H1 (cell line): Measurements from ENCODE around the gene KSR2. TPM values are rescaled to one million over a fixed set of nuclear protein-coding genes. Genes with fewer than 3 reads are reported as not detected.

Experiments used
- CTCF ChIA-PET: fragments of 300-600 bp; sonication (Branson Sonifier 250); formaldehyde crosslinking; loops from one replicate; lab custom pipeline; 2021; ENCODE audit not compliant: partially characterized antibody; lab: Charles Lee
- POLR2A ChIA-PET: fragments of 300-600 bp; sonication (Branson Sonifier 250); formaldehyde crosslinking; loops from one replicate; lab custom pipeline; 2021; ENCODE audit warnings: inconsistent platforms; ENCODE audit not compliant: partially characterized antibody; lab: Charles Lee
- DNase-seq, 2 experiments: peaks; one replicate each; pipeline versions ENCODE4 v3.0.0 to v3.0.0-alpha.2; 2010 to 2022; ENCODE audit warnings: low spot score in 2 of 2, low read depth in 1 of 2, mixed read lengths in 1 of 2
- FAIRE-seq: peaks from 2 replicates; lab custom pipeline; 2011; peaks lifted over from hg19 to GRCh38; lab: Jason Lieb, UNC
- H2AFZ ChIP-seq: 2 replicates; pipeline ENCODE4 v1.8.1; 2012; ENCODE audit warnings: low read length, inconsistent platforms
- H2AK5ac ChIP-seq: 2 replicates; pipeline ENCODE4 v1.6.1; 2013; ENCODE audit warnings: low read depth, low read length
- H2BK120ac ChIP-seq: replicated peaks from 2 replicates; pipeline ENCODE3; 2013; ENCODE audit warnings: low read depth, low read length, inconsistent platforms
- H2BK12ac ChIP-seq: 2 replicates; pipeline ENCODE4 v1.6.1; 2013; ENCODE audit warnings: low read depth, low read length
- H2BK15ac ChIP-seq: 2 replicates; pipeline ENCODE4 v1.6.1; 2013; ENCODE audit warnings: low read length
- H2BK20ac ChIP-seq: 2 replicates; pipeline ENCODE4 v1.6.1; 2013; ENCODE audit warnings: low read length
- H2BK5ac ChIP-seq: 2 replicates; pipeline ENCODE4 v1.6.1; 2013; ENCODE audit warnings: low read depth, low read length
- H3K14ac ChIP-seq: 2 replicates; pipeline ENCODE4 v1.6.1; 2013; ENCODE audit warnings: inconsistent platforms; ENCODE audit not compliant: insufficient read length
- H3K18ac ChIP-seq: 2 replicates; pipeline ENCODE4 v1.6.1; 2013; ENCODE audit warnings: low read length; ENCODE audit errors: extremely low read depth
- H3K23ac ChIP-seq: 2 replicates; pipeline ENCODE4 v1.6.1; 2013; ENCODE audit warnings: inconsistent platforms; ENCODE audit not compliant: insufficient read length
- H3K23me2 ChIP-seq: 2 replicates; pipeline ENCODE4 v1.6.1; 2013; ENCODE audit warnings: low read depth, low read length
- H3K27ac ChIP-seq: 2 replicates; pipeline ENCODE4 v1.6.1; 2011; ENCODE audit warnings: low read depth, low read length, inconsistent platforms
- H3K27me3 ChIP-seq, 4 experiments: replicated peaks in 1 of 4; 1 replicate in 1 of 4; 2 replicates in 3 of 4; pipeline versions ENCODE4 v1.6.1 to v1.8.1; 2011 to 2013; ENCODE audit warnings: low read length in 3 of 4, mild to moderate bottlenecking in 3 of 4, inconsistent platforms in 2 of 4, mixed read lengths in 2 of 4, moderate library complexity in 1 of 4; ENCODE audit not compliant: control insufficient read depth in 3 of 4, insufficient read depth in 3 of 4; ENCODE audit errors: extremely low read depth in 1 of 4
- H3K36me3 ChIP-seq, 4 experiments: 2 replicates each; pipeline versions ENCODE4 v1.6.1 to v1.8.1; 2011 to 2013; ENCODE audit warnings: mild to moderate bottlenecking in 4 of 4, low read length in 3 of 4, moderate library complexity in 2 of 4, control low read depth in 1 of 4, inconsistent platforms in 1 of 4; ENCODE audit not compliant: insufficient read depth in 4 of 4, control insufficient read depth in 2 of 4
- H3K4ac ChIP-seq: replicated peaks from 2 replicates; pipeline ENCODE3; 2013; ENCODE audit warnings: low read length, low read depth, mixed read lengths, inconsistent platforms; ENCODE audit not compliant: insufficient read length
- H3K4me1 ChIP-seq, 4 experiments: replicated peaks in 1 of 4; 1 replicate in 1 of 4; 2 replicates in 3 of 4; pipeline versions ENCODE4 v1.6.1 to v1.8.1; 2011 to 2013; ENCODE audit warnings: low read length in 3 of 4, inconsistent platforms in 2 of 4, mixed read lengths in 1 of 4; ENCODE audit not compliant: insufficient read depth in 4 of 4, control insufficient read depth in 3 of 4
- H3K4me2 ChIP-seq, 2 experiments: 2 replicates each; pipeline versions ENCODE4 v1.6.1 to v1.8.1; 2011 to 2013; ENCODE audit warnings: low read depth in 2 of 2, low read length in 2 of 2, control low read depth in 1 of 2, inconsistent platforms in 1 of 2, mild to moderate bottlenecking in 1 of 2; ENCODE audit not compliant: insufficient read depth in 1 of 2
- H3K4me3 ChIP-seq, 4 experiments: fragments of 200-600, 300-600 bp in 1 of 4; sonication (generic), shearing (Covaris generic), sonication (Bioruptor Twin) in 1 of 4; 2 replicates each; pipeline versions ENCODE4 v1.5.1 to v1.8.1; 2011 to 2016; ENCODE audit warnings: low read length in 4 of 4, low read depth in 3 of 4, control low read depth in 2 of 4, inconsistent platforms in 2 of 4, mild to moderate bottlenecking in 2 of 4, mixed read lengths in 1 of 4, moderate library complexity in 1 of 4; ENCODE audit not compliant: insufficient read depth in 2 of 4; ENCODE audit errors: extremely low read depth in 1 of 4
- H3K56ac ChIP-seq: replicated peaks from 2 replicates; pipeline ENCODE3; 2013; ENCODE audit warnings: low read depth, mild to moderate bottlenecking, mixed read lengths, low read length, inconsistent platforms; ENCODE audit not compliant: insufficient read length
- H3K79me1 ChIP-seq: 2 replicates; pipeline ENCODE4 v1.6.1; 2013; ENCODE audit warnings: low read depth, low read length, control low read depth
- H3K79me2 ChIP-seq, 2 experiments: 2 replicates each; pipeline versions ENCODE4 v1.6.1 to v1.8.1; 2012 to 2013; ENCODE audit warnings: low read length in 2 of 2, mild to moderate bottlenecking in 2 of 2, inconsistent platforms in 1 of 2; ENCODE audit not compliant: insufficient read depth in 2 of 2, control insufficient read depth in 1 of 2
- H3K9ac ChIP-seq, 4 experiments: replicated peaks in 1 of 4; 1 replicate in 1 of 4; 2 replicates in 3 of 4; pipeline versions ENCODE4 v1.6.1 to v1.8.1; 2011 to 2013; ENCODE audit warnings: low read depth in 3 of 4, low read length in 3 of 4, control low read depth in 2 of 4, mild to moderate bottlenecking in 2 of 4, moderate library complexity in 2 of 4, inconsistent platforms in 1 of 4; ENCODE audit errors: extremely low read depth in 1 of 4
- H3K9me3 ChIP-seq, 2 experiments: 2 replicates each; pipeline versions ENCODE4 v1.6.1 to v1.8.1; 2012 to 2013; ENCODE audit warnings: mild to moderate bottlenecking in 2 of 2, moderate library complexity in 2 of 2, control low read depth in 1 of 2, inconsistent platforms in 1 of 2, low read depth in 1 of 2, low read length in 1 of 2, mixed read lengths in 1 of 2; ENCODE audit not compliant: insufficient read depth in 2 of 2
- H4K20me1 ChIP-seq, 2 experiments: replicated peaks in 1 of 2; 2 replicates each; pipeline versions ENCODE3 to v1.8.1; 2011 to 2013; ENCODE audit warnings: inconsistent platforms in 2 of 2, low read length in 2 of 2, mild to moderate bottlenecking in 1 of 2; ENCODE audit not compliant: insufficient read depth in 2 of 2, control insufficient read depth in 1 of 2
- H4K5ac ChIP-seq: 2 replicates; pipeline ENCODE4 v1.6.1; 2013; ENCODE audit warnings: low read length, low read depth, mixed read lengths, inconsistent platforms; ENCODE audit not compliant: insufficient read length
- H4K8ac ChIP-seq: 2 replicates; pipeline ENCODE4 v1.8.0; 2013; ENCODE audit warnings: mild to moderate bottlenecking, moderate library complexity, low read length, inconsistent platforms; ENCODE audit not compliant: insufficient read depth; ENCODE audit errors: extremely low read depth
- H4K91ac ChIP-seq: replicated peaks from 2 replicates; pipeline ENCODE3; 2013; ENCODE audit warnings: low read length, mixed read lengths, inconsistent platforms; ENCODE audit not compliant: insufficient read length
- BCL11A ChIP-seq, 2 experiments: IDR thresholded peaks; one replicate each; pipeline ENCODE4 v1.6.1; 2011; ENCODE audit warnings: low read depth in 2 of 2, low read length in 2 of 2, mild to moderate bottlenecking in 2 of 2
- EZH2 ChIP-seq: fragments of 200-600 bp; sonication (generic); IDR thresholded peaks from 2 replicates; pipeline ENCODE4 v1.7.1; 2012; ENCODE audit warnings: low read depth, mild to moderate bottlenecking, moderate library complexity, low read length, inconsistent platforms; ENCODE audit not compliant: severe bottlenecking
- HDAC6 ChIP-seq: IDR thresholded peaks from one replicate; pipeline ENCODE4 v1.7.1; 2012; ENCODE audit warnings: low read depth, mild to moderate bottlenecking, inconsistent platforms, low read length, moderate library complexity
- POU5F1 ChIP-seq: IDR thresholded peaks from 2 replicates; pipeline ENCODE4 v1.6.1; 2011; ENCODE audit warnings: low read depth, mild to moderate bottlenecking, low read length, moderate library complexity
- TEAD4 ChIP-seq: IDR thresholded peaks from 2 replicates; pipeline ENCODE4 v1.6.1; 2012; ENCODE audit warnings: low read depth, low read length, inconsistent platforms, mixed read lengths
- WGBS, 2 experiments: shearing (Covaris generic) in 1 of 2; methylation state at CpG; one replicate each; pipeline versions ENCODE4 v1.1.6 to v1.1.7; 2013 to 2015; ENCODE audit warnings: low lambda C conversion rate in 2 of 2, mixed read lengths in 2 of 2, inconsistent platforms in 1 of 2, low coverage in 1 of 2, missing lambda C conversion rate in 1 of 2; ENCODE audit not compliant: insufficient replicate concordance in 2 of 2, insufficient coverage in 1 of 2, insufficient read length in 1 of 2; ENCODE audit errors: extremely low coverage in 1 of 2, missing lambda C conversion rate in 1 of 2; 5-methylcytosine and 5-hydroxymethylcytosine counted together
- polyA plus RNA-seq, 7 experiments: library from polyadenylated mRNA; depleted of rRNA in 3 of 7; stranded (reverse) in 5 of 7; unstranded in 2 of 7; fragments of >200 nt in 5 of 7; fragments of 200-250 nt in 2 of 7; gene quantifications; 1 replicate in 5 of 7; 2 replicates in 1 of 7; 4 replicates in 1 of 7; pipeline versions ENCODE4 v1.2.1 to v1.2.3, GENCODE V29; 2011 to 2013; ENCODE audit warnings: missing spikeins in 2 of 7, mixed read lengths in 2 of 7
- total RNA-seq: library from RNA; stranded (reverse); fragmentation: NEBNext Ultra II Directional; extraction: Animal tissue kit (Norgen Biotek cat#: 25700); gene quantifications from 2 replicates; pipeline ENCODE4 v1.2.1, GENCODE V29; 2021
- TF ChIP-seq, protein P1 (sequence below): IDR thresholded peaks from 2 replicates; pipeline ENCODE4 v1.6.1; 2012; ENCODE audit warnings: inconsistent platforms
- TF ChIP-seq, protein P2 (sequence below), 3 experiments: IDR thresholded peaks; 1 replicate in 2 of 3; 2 replicates in 1 of 3; pipeline versions ENCODE4 v1.5.1 to v1.6.1; 2011; ENCODE audit warnings: low read length in 3 of 3, mild to moderate bottlenecking in 3 of 3, inconsistent platforms in 2 of 3, low read depth in 1 of 3, moderate library complexity in 1 of 3; ENCODE audit not compliant: insufficient read depth in 1 of 3; ENCODE audit errors: control extremely low read depth in 1 of 3

The KSR2 gene
- total and polyA plus RNA-seq, 2 of the 8 experiments (the other 6 are each of a cell fraction or from before 2014, with no cell fraction given): 0.74 to 2.2 TPM

GRCh38 chr12:117837737-117838050 is 131.1 kb downstream of the KSR2 start:
- WGBS, 2 experiments: 75% methylated on average over 3 of the region's 3 CpGs; no CpG with 5 or more reads in 1 of the 2 experiments
- H4K8ac ChIP-seq: no peak overlapping the region
- no peak overlapping the region for H3K23ac ChIP-seq
- H4K5ac ChIP-seq: no peak overlapping the region
- H2BK12ac ChIP-seq: no peak overlapping the region
- no peak overlapping the region for H3K14ac ChIP-seq
- H2AK5ac ChIP-seq: no peak overlapping the region
- peak; percentile 24 for FAIRE-seq
- no peaks in the 10 kb centered on the region for H3K9me3 ChIP-seq
- H2AFZ ChIP-seq: peak overlapping the region; percentile 79
- CTCF ChIA-PET: interaction anchor here (0.6 to 6.3 kb wide), 81 partner anchors 8 to 982 kb away, joined by 3 to 67 read pairs (median 5); no protein-coding TSS in a partner anchor
- TF ChIP-seq POU5F1 (no peak), EZH2 (no peak), HDAC6 (no peak), TEAD4 (no peak), BCL11A (IDR thresholded peaks at IDR 0.05; ENCODE audit: low read depth in 2 of 2, low read length in 2 of 2) (no peak)
- TF ChIP-seq, protein P1, sequence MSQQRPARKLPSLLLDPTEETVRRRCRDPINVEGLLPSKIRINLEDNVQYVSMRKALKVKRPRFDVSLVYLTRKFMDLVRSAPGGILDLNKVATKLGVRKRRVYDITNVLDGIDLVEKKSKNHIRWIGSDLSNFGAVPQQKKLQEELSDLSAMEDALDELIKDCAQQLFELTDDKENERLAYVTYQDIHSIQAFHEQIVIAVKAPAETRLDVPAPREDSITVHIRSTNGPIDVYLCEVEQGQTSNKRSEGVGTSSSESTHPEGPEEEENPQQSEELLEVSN: no peak
- TF ChIP-seq, protein P2, sequence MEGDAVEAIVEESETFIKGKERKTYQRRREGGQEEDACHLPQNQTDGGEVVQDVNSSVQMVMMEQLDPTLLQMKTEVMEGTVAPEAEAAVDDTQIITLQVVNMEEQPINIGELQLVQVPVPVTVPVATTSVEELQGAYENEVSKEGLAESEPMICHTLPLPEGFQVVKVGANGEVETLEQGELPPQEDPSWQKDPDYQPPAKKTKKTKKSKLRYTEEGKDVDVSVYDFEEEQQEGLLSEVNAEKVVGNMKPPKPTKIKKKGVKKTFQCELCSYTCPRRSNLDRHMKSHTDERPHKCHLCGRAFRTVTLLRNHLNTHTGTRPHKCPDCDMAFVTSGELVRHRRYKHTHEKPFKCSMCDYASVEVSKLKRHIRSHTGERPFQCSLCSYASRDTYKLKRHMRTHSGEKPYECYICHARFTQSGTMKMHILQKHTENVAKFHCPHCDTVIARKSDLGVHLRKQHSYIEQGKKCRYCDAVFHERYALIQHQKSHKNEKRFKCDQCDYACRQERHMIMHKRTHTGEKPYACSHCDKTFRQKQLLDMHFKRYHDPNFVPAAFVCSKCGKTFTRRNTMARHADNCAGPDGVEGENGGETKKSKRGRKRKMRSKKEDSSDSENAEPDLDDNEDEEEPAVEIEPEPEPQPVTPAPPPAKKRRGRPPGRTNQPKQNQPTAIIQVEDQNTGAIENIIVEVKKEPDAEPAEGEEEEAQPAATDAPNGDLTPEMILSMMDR (IDR thresholded peaks at IDR 0.05; ENCODE audit: control extremely low read depth in 1 of 3, insufficient read depth in 1 of 3, low read depth in 1 of 3, low read length in 3 of 3): no peak
- TF ChIP-seq, all 59 proteins: peak for 0
- Histone ChIP-seq H3K27me3 (no peaks in the 10 kb centered on the region), H3K4me1 (peaks cover 0 to 5% (median 3%) of the 10 kb centered on the region in 4 experiments; a peak in 5 of 7 replicates), H2BK20ac (no peak overlapping the region), H3K79me1 (no peaks in the 10 kb centered on the region), H3K4ac (no peak overlapping the region), H2BK5ac (no peak overlapping the region), H3K79me2 (no peaks in the 10 kb centered on the region), H3K36me3 (no peaks in the 10 kb centered on the region), H2BK120ac (no peak overlapping the region), H4K91ac (no peak overlapping the region), H3K18ac (no peak overlapping the region), H3K9ac (peak overlapping the region in 1 of 4 experiments; percentile 8; a peak in 2 of 7 replicates), H4K20me1 (no peaks in the 10 kb centered on the region), H3K23me2 (0 out of 2 replicates have a peak, but pooled peaks cover 2% of the 10 kb centered on the region), H3K4me2 (no peak overlapping the region), H2BK15ac (peak overlapping the region; percentile 20; the same call in 1 of the 2 replicates), H3K27ac (no peak overlapping the region), H3K56ac (no peak overlapping the region), H3K4me3 (no peak overlapping the region)
- POLR2A ChIA-PET: interaction anchor here (1.1 to 1.5 kb wide), 2 partner anchors 166 to 625 kb away, joined by 3 to 5 read pairs; no protein-coding TSS in a partner anchor
- no peak for DNase-seq
